ENCODE measurements around the gene HCRTR1. TPM values are rescaled to one million over a fixed set of nuclear protein-coding genes. Genes with fewer than 3 reads are reported as not detected.

The HCRTR1 gene
- total RNA-seq, 5 donors from 2014 or later (not counting 1 experiment from before 2014, with no cell fraction given) = not detected

DNA sequence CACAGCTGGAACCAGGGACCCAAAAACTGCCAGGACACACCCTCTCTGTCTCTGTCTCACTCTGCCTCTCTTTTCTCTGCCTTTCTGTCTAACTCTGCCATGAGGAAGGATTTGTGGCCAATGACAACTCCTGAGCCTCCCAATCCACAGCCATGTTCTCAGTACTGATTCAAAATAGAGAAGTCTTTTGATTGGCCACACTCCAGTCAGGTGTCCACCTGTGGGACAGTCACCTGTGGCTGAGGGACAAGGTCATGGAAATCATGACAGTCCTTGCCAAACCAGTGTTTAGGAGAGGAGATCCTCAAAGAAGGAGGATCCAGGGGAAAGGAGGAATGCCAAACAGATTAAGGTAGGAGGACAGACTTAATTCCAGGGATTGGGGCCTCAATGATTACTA is 25.4 kb upstream of the HCRTR1 start:
- H3K36me3 ChIP-seq (ENCODE audit: control insufficient read depth in 2 of 2, extremely low read depth in 1 of 2, insufficient read depth in 1 of 2, low read length in 1 of 2) = no peaks in the 10 kb centered on the region
- H3K9me3 ChIP-seq = no peaks in the 10 kb centered on the region
- no peak overlapping the region for H3K4me3 ChIP-seq (ENCODE audit: control insufficient read depth in 1 of 2, extremely low read depth in 1 of 2, low read length in 1 of 2)
- ChIA-PET POLR2A (no interaction called here), CTCF (no interaction called here)
- Mint-ChIP-seq H3K4me3 (no peak overlapping the region), H3K27me3 (peaks cover 20 to 41% of the 10 kb centered on the region in 2 donors), H3K9me3 (no peaks in the 10 kb centered on the region), H3K27ac (no peak overlapping the region), H3K4me1 (peaks cover 0 to 3% (median 3%) of the 10 kb centered on the region in 3 donors), H3K36me3 (no peaks in the 10 kb centered on the region)
- no peak for ATAC-seq (replicated peaks in 1 of 4)
- no peak overlapping the region for H3K27ac ChIP-seq (ENCODE audit: low read length)
- H3K27me3 ChIP-seq (replicated peaks in 1 of 2; ENCODE audit: control insufficient read depth in 2 of 2, extremely low read depth in 1 of 2, insufficient read depth in 2 of 2, low read length in 1 of 2) = peaks cover 0 to 49% of the 10 kb centered on the region in 2 experiments
- H3K4me1 ChIP-seq (ENCODE audit: control insufficient read depth in 1 of 2, extremely low read depth in 1 of 2, insufficient read depth in 2 of 2, low read length in 2 of 2) = no peaks in the 10 kb centered on the region
- no peak for DNase-seq

- Mint-ChIP-seq H3K27ac (no peak overlapping the region), H3K27me3 (peaks cover 15 to 34% of the 10 kb centered on the region in 2 donors), H3K36me3 (no peaks in the 10 kb centered on the region), H3K9me3 (no peaks in the 10 kb centered on the region), H3K4me1 (peaks cover 0 to 3% (median 0%) of the 10 kb centered on the region in 3 donors), H3K4me3 (no peak overlapping the region)
- Histone ChIP-seq H3K4me1 (ENCODE audit: control insufficient read depth in 1 of 2, extremely low read depth in 1 of 2, insufficient read depth in 2 of 2, low read length in 2 of 2) (no peaks in the 10 kb centered on the region), H3K4me3 (ENCODE audit: control insufficient read depth in 1 of 2, extremely low read depth in 1 of 2, low read length in 1 of 2) (no peak overlapping the region), H3K9me3 (no peaks in the 10 kb centered on the region), H3K27ac (ENCODE audit: low read length) (no peak overlapping the region), H3K36me3 (ENCODE audit: control insufficient read depth in 2 of 2, extremely low read depth in 1 of 2, insufficient read depth in 1 of 2, low read length in 1 of 2) (no peaks in the 10 kb centered on the region), H3K27me3 (replicated peaks in 1 of 2; ENCODE audit: control insufficient read depth in 2 of 2, extremely low read depth in 1 of 2, insufficient read depth in 2 of 2, low read length in 1 of 2) (peaks cover 0 to 38% of the 10 kb centered on the region in 2 experiments)
- 50% methylated on average over 4 of the region's 5 CpGs for WGBS (ENCODE audit: insufficient coverage)
- POLR2A ChIA-PET = no interaction called here
- CTCF ChIA-PET = no interaction called here
- DNase-seq (no peak), ATAC-seq (replicated peaks in 1 of 4) (no peak)
Measured at GRCh38 chr1:31593136-31593665, 24.3 kb upstream of the HCRTR1 start.

DNA sequence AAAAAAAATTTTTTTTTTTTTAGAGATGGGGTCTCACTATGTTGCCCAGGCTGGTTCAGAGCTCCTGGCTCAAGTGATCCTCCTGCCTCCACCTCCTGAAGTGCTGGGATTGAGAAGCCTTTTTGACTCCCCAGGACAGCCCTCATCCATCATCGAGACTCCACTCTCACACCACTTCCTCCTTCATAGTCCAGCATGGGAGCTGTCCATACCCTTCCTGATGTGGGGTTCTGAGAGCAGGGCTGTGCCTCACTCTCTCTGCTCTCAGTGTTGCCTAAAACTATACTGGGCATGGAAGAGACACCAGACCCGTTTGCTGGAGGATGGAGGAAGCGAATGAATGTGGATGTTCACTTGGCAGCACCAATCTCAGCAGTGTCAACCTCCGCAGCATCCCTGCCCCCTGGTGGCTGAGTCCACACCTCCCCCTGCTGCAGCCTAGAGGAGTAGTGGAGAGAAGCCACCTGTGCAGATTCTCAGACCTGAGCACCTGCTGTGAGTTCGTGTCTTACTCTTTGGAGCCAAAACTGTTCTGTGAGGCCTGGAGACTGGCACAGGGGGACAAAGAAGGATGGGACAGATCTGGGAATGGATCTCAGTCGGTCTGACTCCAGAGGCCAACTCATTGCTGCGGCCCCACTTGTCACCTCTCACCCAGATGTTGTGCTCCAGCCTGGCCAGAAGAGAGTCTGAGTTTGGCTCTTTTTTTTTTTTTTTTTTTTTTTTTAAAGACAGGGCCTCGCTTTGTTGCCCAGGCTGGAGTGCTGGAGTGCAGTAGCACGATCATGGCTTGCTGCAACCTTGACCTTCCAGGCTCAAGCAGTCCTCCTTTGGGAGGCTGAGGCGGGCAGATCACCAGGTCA is 23.5 kb upstream of the HCRTR1 start:
- Mint-ChIP-seq H3K27ac (no peak overlapping the region), H3K4me3 (no peak overlapping the region), H3K36me3 (no peaks in the 10 kb centered on the region), H3K27me3 (peaks cover 14 to 32% of the 10 kb centered on the region in 2 donors), H3K9me3 (no peaks in the 10 kb centered on the region), H3K4me1 (peaks cover 0 to 3% (median 0%) of the 10 kb centered on the region in 3 donors)
- Histone ChIP-seq H3K9me3 (no peaks in the 10 kb centered on the region), H3K4me1 (ENCODE audit: control insufficient read depth in 1 of 2, extremely low read depth in 1 of 2, insufficient read depth in 2 of 2, low read length in 2 of 2) (no peaks in the 10 kb centered on the region), H3K27me3 (replicated peaks in 1 of 2; ENCODE audit: control insufficient read depth in 2 of 2, extremely low read depth in 1 of 2, insufficient read depth in 2 of 2, low read length in 1 of 2) (peaks cover 0 to 33% of the 10 kb centered on the region in 2 experiments), H3K4me3 (ENCODE audit: control insufficient read depth in 1 of 2, extremely low read depth in 1 of 2, low read length in 1 of 2) (no peak overlapping the region), H3K36me3 (ENCODE audit: control insufficient read depth in 2 of 2, extremely low read depth in 1 of 2, insufficient read depth in 1 of 2, low read length in 1 of 2) (no peaks in the 10 kb centered on the region), H3K27ac (ENCODE audit: low read length) (no peak overlapping the region)
- ChIA-PET POLR2A (no interaction called here), CTCF (no interaction called here)
- DNase-seq = peak in 33 of 35 experiments; percentile 17 to 77 (median 53)
- ATAC-seq (replicated peaks in 1 of 4) = peak; percentile 68 to 88 (median 78)
- 53% methylated on average over 6 of the region's 10 CpGs for WGBS (ENCODE audit: insufficient coverage)

- Histone ChIP-seq H3K27me3 (replicated peaks in 1 of 2; ENCODE audit: control insufficient read depth in 2 of 2, extremely low read depth in 1 of 2, insufficient read depth in 2 of 2, low read length in 1 of 2) (peaks cover 0 to 23% of the 10 kb centered on the region in 2 experiments), H3K9me3 (no peaks in the 10 kb centered on the region), H3K4me3 (ENCODE audit: control insufficient read depth in 1 of 2, extremely low read depth in 1 of 2, low read length in 1 of 2) (no peak overlapping the region), H3K36me3 (ENCODE audit: control insufficient read depth in 2 of 2, extremely low read depth in 1 of 2, insufficient read depth in 1 of 2, low read length in 1 of 2) (no peaks in the 10 kb centered on the region), H3K4me1 (ENCODE audit: control insufficient read depth in 1 of 2, extremely low read depth in 1 of 2, insufficient read depth in 2 of 2, low read length in 2 of 2) (no peaks in the 10 kb centered on the region), H3K27ac (ENCODE audit: low read length) (no peak overlapping the region)
- CTCF ChIA-PET = no interaction called here
- Mint-ChIP-seq H3K4me3 (no peak overlapping the region), H3K36me3 (no peaks in the 10 kb centered on the region), H3K9me3 (no peaks in the 10 kb centered on the region), H3K4me1 (no peaks in the 10 kb centered on the region), H3K27me3 (peaks cover 11 to 17% of the 10 kb centered on the region in 2 donors), H3K27ac (no peak overlapping the region)
- DNase-seq (no peak), ATAC-seq (replicated peaks in 1 of 4) (no peak)
- WGBS (ENCODE audit: insufficient coverage) = 88% methylated on average over 3 of the region's 4 CpGs
- POLR2A ChIA-PET = interaction anchor here in 1 of 2 donors (1.0 kb wide), 1 partner anchor 47 kb away, joined by 3 read pairs; no protein-coding TSS in a partner anchor
Measured at GRCh38 chr1:31595836-31596736, 21.4 kb upstream of the HCRTR1 start.

DNA sequence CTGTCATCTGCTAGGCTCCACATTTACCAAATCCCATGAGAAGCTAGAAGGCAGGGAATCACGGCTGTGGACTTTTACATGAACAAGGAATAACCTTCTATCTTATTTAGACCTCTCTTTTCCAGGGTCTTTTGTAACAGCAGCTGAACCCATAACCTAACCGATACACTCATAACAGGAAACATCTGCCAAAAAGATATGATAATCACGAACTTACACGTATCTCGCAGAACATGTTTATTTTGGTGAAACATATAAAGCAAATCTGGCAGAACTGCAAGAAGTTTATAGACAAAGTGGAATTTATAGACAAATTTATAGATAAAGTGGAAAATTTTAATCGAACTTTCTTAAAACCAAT is 20.8 kb upstream of the HCRTR1 start:
- H3K27me3 ChIP-seq (replicated peaks in 1 of 2; ENCODE audit: control insufficient read depth in 2 of 2, extremely low read depth in 1 of 2, insufficient read depth in 2 of 2, low read length in 1 of 2) = peaks cover 0 to 23% of the 10 kb centered on the region in 2 experiments
- no peaks in the 10 kb centered on the region for H3K4me1 Mint-ChIP-seq
- H3K4me1 ChIP-seq (ENCODE audit: control insufficient read depth in 1 of 2, extremely low read depth in 1 of 2, insufficient read depth in 2 of 2, low read length in 2 of 2) = no peaks in the 10 kb centered on the region
- no peak overlapping the region for H3K4me3 ChIP-seq (ENCODE audit: control insufficient read depth in 1 of 2, extremely low read depth in 1 of 2, low read length in 1 of 2)
- POLR2A ChIA-PET = no interaction called here
- no peak for ATAC-seq (replicated peaks in 1 of 4)
- no peak overlapping the region for H3K27ac ChIP-seq (ENCODE audit: low read length)
- CTCF ChIA-PET = no interaction called here
- no peaks in the 10 kb centered on the region for H3K36me3 Mint-ChIP-seq
- no peaks in the 10 kb centered on the region for H3K9me3 Mint-ChIP-seq
- no peak overlapping the region for H3K4me3 Mint-ChIP-seq
- no peak overlapping the region for H3K27ac Mint-ChIP-seq
- no peaks in the 10 kb centered on the region for H3K9me3 ChIP-seq
- H3K36me3 ChIP-seq (ENCODE audit: control insufficient read depth in 2 of 2, extremely low read depth in 1 of 2, insufficient read depth in 1 of 2, low read length in 1 of 2) = no peaks in the 10 kb centered on the region
- whole genome bisulfite sequencing (ENCODE audit: insufficient coverage) = 25% methylated on average over 1 of the region's 6 CpGs
- H3K27me3 Mint-ChIP-seq = peaks cover 7 to 12% of the 10 kb centered on the region in 2 donors
- no peak for DNase-seq

DNA sequence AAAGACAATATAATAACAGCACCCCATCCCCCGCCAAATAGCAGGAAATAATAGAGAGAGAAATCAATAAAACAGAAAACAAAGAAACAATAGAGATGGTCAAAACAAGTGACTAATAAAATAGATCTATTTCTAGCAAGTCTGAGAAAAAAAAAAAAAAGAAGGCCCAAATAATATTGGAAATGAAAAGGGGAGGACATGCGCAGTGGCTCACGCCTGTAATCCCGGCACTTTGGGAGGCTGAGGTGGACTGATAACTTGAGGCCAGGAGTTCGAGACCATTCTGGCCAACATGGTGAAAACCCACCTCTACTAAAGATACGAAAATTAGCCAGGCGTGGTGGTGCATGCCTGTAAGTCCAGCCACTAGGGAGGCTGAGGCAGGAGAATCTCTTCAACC is 18.5 kb upstream of the HCRTR1 start:
- CTCF ChIA-PET = interaction anchor here in 1 of 2 donors (0.6 kb wide), 1 partner anchor 41 kb away, joined by 3 read pairs; no protein-coding TSS in a partner anchor
- POLR2A ChIA-PET = no interaction called here
- Mint-ChIP-seq H3K36me3 (no peaks in the 10 kb centered on the region), H3K27ac (no peak overlapping the region), H3K4me3 (no peak overlapping the region), H3K9me3 (no peaks in the 10 kb centered on the region), H3K27me3 (no peaks in the 10 kb centered on the region), H3K4me1 (no peaks in the 10 kb centered on the region)
- Histone ChIP-seq H3K36me3 (ENCODE audit: control insufficient read depth in 2 of 2, extremely low read depth in 1 of 2, insufficient read depth in 1 of 2, low read length in 1 of 2) (no peaks in the 10 kb centered on the region), H3K4me1 (ENCODE audit: control insufficient read depth in 1 of 2, extremely low read depth in 1 of 2, insufficient read depth in 2 of 2, low read length in 2 of 2) (no peaks in the 10 kb centered on the region), H3K4me3 (ENCODE audit: control insufficient read depth in 1 of 2, extremely low read depth in 1 of 2, low read length in 1 of 2) (no peak overlapping the region), H3K27me3 (replicated peaks in 1 of 2; ENCODE audit: control insufficient read depth in 2 of 2, extremely low read depth in 1 of 2, insufficient read depth in 2 of 2, low read length in 1 of 2) (peaks cover 0 to 8% of the 10 kb centered on the region in 2 experiments), H3K27ac (ENCODE audit: low read length) (no peak overlapping the region), H3K9me3 (no peaks in the 10 kb centered on the region)
- DNase-seq (no peak), ATAC-seq (replicated peaks in 1 of 4) (no peak)
- WGBS (ENCODE audit: insufficient coverage) = no CpG with 5 or more reads among the region's 7 CpGs

Measured in T-cell (primary cell).